Activated CD8-positive, alpha-beta memory T cell treated with anti-CD3 and anti-CD28 coated beads, Interleukin-2, amount 50 U/mL, for 24 hours (primary cell): Measurements from ENCODE around the gene ZNF740.
"Not testable (repeated sequence)": the region's sequence is repeated elsewhere in the genome, so short reads cannot be mapped to it uniquely, and the experiment has no call there.

ENCODE experiments used
- DNase-seq: peaks from one replicate; pipeline ENCODE4 v3.0.0-alpha.2; 2020; ENCODE audit errors: extremely low read depth

ZNF740 gene

GRCh38 chr12:53173085-53173715 lies 7.3 kb upstream of the ZNF740 start:
- DNase-seq: no peak

GRCh38 chr12:53174881-53175491 lies 5.5 kb upstream of the ZNF740 start:
- DNase-seq: no peak

- no peak for DNase-seq
Observed at GRCh38 chr12:53176750-53177149, 3.8 kb upstream of the ZNF740 start.

DNA sequence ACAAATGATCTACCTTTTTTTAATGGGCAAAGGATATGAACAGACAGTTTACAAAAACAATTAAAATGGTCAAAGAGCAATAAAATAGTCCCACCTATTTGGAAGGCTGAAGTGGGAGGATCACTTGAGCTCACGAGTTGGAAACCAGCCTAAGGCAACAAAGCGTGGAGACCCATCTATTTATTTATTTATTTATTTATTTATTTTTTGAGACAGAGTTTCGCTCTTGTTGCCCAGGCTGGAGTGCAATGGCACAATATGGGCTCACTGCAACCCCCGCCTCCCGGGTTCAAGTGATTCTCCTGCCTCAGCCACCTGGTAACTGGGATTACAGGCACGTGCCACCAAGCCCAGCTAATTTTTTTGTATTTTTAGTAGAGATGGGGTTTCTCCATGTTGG lies 3.1 kb upstream of the ZNF740 start:
- DNase-seq: not testable (repeated sequence)

GRCh38 chr12:53178803-53179202 lies 1.7 kb upstream of the ZNF740 start:
- DNase-seq: not testable (repeated sequence)

DNA sequence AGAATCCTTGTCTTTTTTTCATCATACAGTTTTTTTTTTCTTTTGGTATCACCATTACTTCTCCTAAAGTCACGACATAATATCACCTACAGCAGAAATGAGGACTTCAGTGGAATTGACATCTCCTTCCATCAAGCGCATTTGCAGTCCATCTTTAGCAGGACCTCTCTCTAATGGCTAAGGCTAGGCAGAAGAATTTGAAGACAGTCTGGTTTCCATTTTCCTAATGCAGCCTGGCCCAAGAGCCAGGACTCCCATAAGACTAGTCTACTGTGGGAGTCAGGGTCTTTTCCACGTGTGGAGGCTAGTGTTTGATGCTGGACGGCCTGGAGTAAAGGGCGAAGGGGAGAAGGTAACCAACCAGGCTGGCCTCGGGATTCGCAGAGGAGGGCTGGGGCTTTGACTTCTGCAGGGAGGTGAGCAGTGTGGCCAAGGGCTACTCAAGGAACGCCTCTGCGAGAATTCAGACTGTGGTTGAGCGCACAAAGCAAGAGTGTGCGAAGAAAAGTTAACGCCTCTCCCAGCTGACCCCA lies 769 bp upstream of the ZNF740 start:
- DNase-seq: no peak

GRCh38 chr12:53180931-53181645 lies 566 bp downstream of the ZNF740 start:
- no peak for DNase-seq

DNA sequence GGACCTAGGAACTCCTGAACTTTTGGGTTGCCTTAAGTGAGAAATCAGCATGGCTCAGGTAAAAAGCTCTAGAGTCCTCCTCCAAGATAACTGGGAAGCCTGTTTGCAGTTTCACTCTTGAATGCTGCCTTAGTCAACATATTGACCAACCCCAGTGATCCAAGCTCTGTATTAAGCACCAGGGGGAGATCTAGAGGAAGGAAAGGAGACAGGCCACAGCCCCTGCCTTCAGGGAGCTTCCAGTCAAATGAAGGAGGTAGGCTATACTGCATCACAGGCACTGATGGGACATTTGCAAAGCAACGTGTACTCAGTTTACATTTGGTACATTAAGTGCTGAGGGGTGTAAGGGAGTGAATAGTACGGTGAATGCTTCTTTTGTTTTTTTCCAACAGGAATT lies 1.4 kb downstream of the ZNF740 start:
- no peak for DNase-seq

- no peak for DNase-seq
Observed at GRCh38 chr12:53182903-53183302, 2.4 kb downstream of the ZNF740 start.

DNA sequence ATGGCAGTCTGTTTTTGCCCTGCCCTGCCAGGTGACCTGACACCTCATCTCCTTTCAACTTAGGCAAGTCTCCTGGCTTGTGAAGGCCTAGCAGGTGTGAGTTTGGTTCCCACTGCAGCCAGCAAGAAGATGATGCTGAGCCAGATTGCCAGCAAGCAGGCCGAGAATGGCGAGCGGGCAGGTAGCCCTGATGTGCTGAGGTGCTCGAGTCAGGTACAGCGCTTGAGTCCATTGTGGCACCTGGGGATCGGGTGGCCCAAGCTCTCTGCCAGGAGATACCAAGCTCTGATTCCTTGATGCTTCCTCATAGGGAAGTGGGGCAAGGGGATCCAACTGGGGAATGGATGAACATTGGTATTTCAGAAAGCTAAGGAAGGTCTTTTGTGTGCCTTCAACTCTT lies 4.3 kb downstream of the ZNF740 start:
- no peak for DNase-seq

DNA sequence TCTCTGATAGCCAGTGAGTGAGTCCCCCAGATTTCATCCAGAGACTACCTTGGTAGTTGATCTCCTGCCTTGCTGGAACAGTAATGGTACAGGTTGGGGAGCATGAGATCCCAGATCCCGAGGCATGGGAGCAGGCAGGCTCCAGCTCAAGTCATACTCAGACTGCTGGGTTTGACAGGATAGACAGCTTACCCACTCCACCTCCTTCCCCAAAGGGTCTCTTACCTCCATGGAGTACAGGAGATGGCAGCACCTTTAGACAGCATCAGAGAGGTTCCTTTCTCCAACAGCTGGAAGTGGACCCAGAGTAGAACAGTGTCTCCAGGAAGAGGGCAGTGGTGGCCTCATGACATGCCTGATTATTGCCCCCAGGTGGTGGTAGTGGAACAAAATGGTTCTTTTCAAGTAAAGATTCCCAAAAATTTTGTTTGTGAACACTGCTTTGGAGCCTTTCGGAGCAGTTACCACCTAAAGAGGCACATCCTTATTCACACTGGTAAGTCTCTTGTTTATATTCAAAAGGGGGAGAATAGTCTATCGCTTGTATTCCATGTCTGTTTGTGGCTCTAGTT lies 5.1 kb downstream of the ZNF740 start:
- no peak for DNase-seq

GRCh38 chr12:53186745-53187144 lies 6.2 kb downstream of the ZNF740 start:
- DNase-seq: no peak

DNA sequence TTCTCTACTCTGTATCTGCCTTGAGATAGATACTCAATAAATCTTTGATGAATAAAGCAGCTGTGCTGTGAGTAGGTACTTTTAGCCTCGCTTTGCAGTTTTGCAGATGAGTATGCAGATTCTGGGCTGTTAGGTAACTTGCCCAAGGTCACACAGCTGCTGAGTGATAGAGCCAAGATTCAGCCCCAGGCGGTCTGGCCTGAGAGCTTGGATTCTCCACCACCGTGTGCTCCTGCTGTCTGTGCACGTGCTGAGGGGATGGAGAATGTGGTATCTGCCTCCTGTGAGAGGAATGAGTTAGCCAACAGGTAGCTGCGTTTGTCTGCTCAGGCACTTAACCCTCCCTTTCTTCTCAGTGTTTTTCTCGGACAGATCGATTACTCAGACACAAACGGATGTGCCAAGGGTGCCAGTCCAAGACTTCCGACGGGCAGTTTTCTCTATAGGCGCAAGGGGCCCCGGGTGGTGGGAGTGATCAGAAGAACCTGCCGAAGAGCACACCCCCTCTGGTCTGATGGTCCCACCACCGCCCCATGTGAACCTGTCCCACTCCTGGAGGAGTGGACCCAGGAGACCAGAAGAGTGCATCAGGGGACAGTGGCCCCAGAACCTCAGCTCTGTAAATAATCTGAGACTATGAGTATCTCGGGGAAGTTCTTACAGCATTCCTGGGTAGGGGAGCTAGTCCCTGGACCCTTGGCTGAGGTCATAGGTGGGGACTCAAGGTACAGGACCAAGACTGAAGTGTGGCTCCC lies 6.8 kb downstream of the ZNF740 start:
- DNase-seq: no peak

- no peak for DNase-seq
Observed at GRCh38 chr12:53190108-53190729, 9.7 kb downstream of the ZNF740 start.

DNA sequence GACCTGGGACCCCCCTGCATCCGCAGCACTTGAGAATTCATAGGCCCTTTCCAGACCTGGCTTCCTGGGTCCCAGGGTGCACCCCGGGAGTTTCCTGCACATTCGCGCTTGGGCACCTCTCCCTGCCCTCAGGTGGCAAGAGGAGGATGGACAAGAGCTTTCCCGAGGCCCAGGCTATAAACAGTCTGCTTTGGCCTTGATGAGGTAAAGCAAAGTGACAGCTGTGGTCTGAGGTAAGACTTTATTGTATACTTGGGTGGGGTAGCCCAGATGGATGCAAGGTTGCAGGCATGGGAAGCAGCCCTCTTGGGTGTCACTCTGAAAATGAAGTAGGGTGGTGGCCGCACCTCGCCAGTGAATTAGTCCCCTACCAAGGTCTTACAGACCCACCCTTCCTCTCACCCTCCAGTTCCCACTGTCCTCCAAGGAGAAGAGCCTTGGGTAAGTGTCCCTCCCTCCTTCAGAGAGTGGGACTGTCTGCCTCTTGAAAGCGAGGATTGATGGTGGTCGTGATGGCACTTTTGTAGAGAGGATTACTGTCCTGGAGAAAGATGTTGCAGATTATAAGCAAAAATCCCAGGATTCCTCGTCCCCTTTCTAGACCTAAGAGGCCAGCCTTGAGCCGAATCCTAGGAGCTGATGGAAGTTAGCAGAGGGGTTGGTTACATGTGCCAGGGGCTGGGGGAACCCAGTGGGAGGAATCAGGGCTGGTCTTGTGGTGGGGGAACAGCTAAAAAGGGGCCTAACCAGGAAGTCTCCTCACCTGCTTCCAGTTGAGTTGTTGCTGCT lies 10.8 kb downstream of the ZNF740 start:
- DNase-seq: no peak

- no peak for DNase-seq
Observed at GRCh38 chr12:53191885-53192530, 11.5 kb downstream of the ZNF740 start.

DNA sequence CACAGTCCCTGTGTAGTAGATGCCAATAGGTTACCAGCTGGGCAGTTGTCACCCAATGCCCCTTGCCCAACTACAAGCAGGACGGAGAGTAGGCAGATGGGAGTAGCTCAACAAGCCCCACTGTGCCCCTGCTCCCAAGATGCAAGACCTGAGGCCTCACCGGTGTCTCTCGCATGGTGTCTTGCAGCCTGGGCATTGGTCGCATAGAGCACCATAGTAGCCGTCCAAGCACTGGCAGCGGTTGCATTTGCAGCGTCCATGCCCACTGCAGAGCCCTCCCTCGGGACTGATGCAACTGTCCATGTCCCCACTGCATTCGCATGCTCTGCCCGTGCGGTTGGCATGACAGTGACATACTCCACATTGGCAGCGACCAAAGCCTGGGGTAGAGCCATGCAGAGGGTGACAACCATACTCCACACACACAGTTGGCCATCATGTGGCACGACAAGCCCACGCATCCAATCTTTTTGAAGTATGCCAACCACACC lies 12.1 kb downstream of the ZNF740 start:
- no peak for DNase-seq

- no peak for DNase-seq
Observed at GRCh38 chr12:53193040-53193439, 12.5 kb downstream of the ZNF740 start.

DNA sequence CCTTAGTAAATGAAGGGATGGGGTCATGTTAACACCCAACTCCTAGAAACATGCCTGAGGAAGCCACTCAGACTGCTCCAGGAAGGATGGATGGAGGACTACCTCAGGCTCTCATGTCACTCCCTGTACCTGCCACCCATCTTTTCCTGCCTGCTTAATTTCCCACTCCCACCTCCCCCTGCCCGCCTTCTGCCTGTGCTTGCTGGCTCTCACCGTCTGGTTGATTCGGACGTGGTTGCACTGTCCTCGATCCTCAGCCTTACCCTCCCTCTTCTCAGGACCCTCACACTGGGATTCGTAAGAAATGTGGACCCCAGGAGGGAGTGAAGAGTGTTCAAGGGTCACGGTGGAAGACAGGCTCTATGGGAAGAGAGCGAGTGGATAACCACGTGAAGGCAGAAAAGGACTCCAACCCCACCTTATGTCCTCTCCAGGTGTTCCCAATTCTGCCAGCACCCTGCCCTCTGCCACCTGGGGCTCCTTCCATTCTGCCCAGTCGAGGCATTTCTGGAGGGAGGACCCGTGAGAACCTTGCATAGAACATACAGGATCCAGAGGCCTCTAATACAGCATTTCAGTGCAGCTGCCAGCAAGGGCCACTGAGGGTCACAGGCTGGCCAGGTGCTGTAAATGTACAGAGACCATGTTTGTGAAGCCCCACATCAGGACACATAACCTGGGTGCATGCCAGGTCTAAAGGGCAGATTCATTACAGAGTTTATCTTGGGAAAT lies 13.6 kb downstream of the ZNF740 start:
- DNase-seq: no peak
